ENCODE data around the gene PLLP. TPM values are rescaled to one million over a fixed set of nuclear protein-coding genes. Genes with fewer than 3 reads are reported as not detected.

The PLLP gene, protein sequence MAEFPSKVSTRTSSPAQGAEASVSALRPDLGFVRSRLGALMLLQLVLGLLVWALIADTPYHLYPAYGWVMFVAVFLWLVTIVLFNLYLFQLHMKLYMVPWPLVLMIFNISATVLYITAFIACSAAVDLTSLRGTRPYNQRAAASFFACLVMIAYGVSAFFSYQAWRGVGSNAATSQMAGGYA
- total RNA-seq, result under 0.01 TPM in 1 of 2 replicates, not detected in the other

GRCh38 chr16:57284209-57284951, at the start of gene PLLP:
Gene PLLP (minus strand): TSS chr16:57284672. CDS start chr16:57284540, 132 bp downstream.

DNA sequence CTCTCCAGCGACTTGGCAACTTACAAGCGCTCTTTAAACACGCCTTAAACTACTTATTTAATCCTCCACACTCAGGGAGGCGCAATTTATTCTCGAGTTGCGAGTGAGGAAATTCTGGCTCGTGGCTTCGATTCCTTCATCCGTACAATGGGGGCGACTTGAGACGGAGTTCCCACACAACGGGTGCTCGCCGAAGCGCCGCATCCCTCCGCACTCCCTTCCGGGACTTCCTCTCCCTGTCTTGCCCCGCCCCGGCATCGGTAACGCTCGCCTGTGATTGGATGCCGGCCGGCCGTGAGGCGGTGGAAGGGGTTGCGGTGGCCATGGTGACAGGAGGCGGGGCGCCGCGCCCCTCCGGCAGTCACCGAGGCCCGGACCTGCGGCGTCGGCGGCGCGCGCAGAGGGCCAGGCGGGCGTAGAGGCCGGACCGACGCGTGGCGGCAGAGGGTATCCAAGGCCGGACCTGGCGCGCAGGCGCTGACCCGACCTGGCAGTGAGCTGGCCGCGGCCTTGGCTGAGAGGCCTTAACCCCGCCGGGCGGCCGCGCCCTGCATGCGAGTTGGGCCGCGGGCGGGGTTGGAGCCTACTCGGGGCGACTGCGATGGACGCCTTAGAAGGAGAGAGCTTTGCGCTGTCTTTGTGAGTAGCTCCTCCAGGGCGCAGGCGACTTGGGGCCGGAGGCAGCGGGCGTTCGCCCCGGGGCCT, 39.6 kb downstream of the PLLP start, which contains the start of gene ARL2BP:
TSS of gene ARL2BP (plus strand) at position 493 of the 705 bp plus-strand sequence. CDS start at position 602, 109 bp downstream.

Other genes starting within 250 kb of the PLLP start
- gene CPNE2, start 192.1 kb downstream of the PLLP start, total RNA-seq, result 7.3 and 15.3 TPM in 2 replicates
- gene PSME3IP1, start 98.6 kb downstream of the PLLP start, total RNA-seq, result 63.4 and 89.0 TPM in 2 replicates
- gene RSPRY1, start 98.3 kb downstream of the PLLP start, total RNA-seq, result 35.8 and 48.5 TPM in 2 replicates
- gene ARL2BP, start 39.4 kb downstream of the PLLP start, total RNA-seq, result 77.8 and 78.9 TPM in 2 replicates
- gene CCL22, start 74.1 kb upstream of the PLLP start, total RNA-seq, result not detected in 2 replicates
- gene CX3CL1, start 87.8 kb upstream of the PLLP start, total RNA-seq, result 0.19 and 1.4 TPM in 2 replicates
- gene CCL17, start 120.1 kb upstream of the PLLP start, total RNA-seq, result not detected in 2 replicates
- 37.2 and 41.8 TPM in 2 replicates for gene CIAPIN1, start 162.7 kb upstream of the PLLP start, total RNA-seq
- gene COQ9, start 162.8 kb upstream of the PLLP start, total RNA-seq, result 33.8 and 43.5 TPM in 2 replicates
- gene POLR2C, start 178.0 kb upstream of the PLLP start, total RNA-seq, result 113 and 150 TPM in 2 replicates
- gene DOK4, start 201.8 kb upstream of the PLLP start, total RNA-seq, result 33.8 and 47.7 TPM in 2 replicates

All from regular cardiac myocyte (primary cell).